Lower leg skin (tissue), 4 donors: ENCODE data around the gene AP5S1. TPM values are rescaled to one million over a fixed set of nuclear protein-coding genes. Genes with fewer than 3 reads are reported as not detected.

Experiments
- DNase-seq, 2 donors: peaks; one replicate each; pipeline ENCODE4 v3.0.0-alpha.2; 2019; ENCODE audit warnings: low spot score in 2 of 2
- H3K4me3 ChIP-seq: fragments of 200-600 bp; sonication (generic); 2 replicates; pipeline ENCODE4 v1.5.1; 2017; ENCODE audit warnings: mild to moderate bottlenecking, low read depth; ENCODE audit not compliant: poor library complexity, severe bottlenecking
- POLR2A ChIP-seq, 2 donors: fragments of 450-650 bp; IDR thresholded peaks; one replicate each; pipeline ENCODE4 v1.6.1; 2016 to 2017; ENCODE audit warnings: antibody characterized with exemption in 2 of 2, mild to moderate bottlenecking in 1 of 2, moderate library complexity in 1 of 2
- WGBS, 2 donors: methylation state at CpG; one replicate each; pipeline ENCODE4 v1.1.5; 2018; 5-methylcytosine and 5-hydroxymethylcytosine counted together
- intact Hi-C: fragments of 100-400 bp; cut with DNase I; formaldehyde crosslinking; loops from one replicate; pipeline ENCODE4 v1.15.0; 2023; ENCODE audit warnings: low total_unique reads
- total RNA-seq, 4 donors: library from RNA; depleted of rRNA; stranded (reverse); fragments of >200 nt; gene quantifications; one replicate each; pipeline ENCODE4 v1.1.0, GENCODE V29; 2016
- TF ChIP-seq, protein P1 (sequence below), 3 donors: fragments of 450-650 bp; IDR thresholded peaks; one replicate each; pipeline ENCODE4 v1.5.1; 2016; ENCODE audit warnings: antibody characterized with exemption in 3 of 3, mild to moderate bottlenecking in 3 of 3, moderate library complexity in 2 of 3

AP5S1 gene
- total RNA-seq, 4 donors from 2014 or later, result 7.7 to 16.8 (median 10.5) TPM

DNA sequence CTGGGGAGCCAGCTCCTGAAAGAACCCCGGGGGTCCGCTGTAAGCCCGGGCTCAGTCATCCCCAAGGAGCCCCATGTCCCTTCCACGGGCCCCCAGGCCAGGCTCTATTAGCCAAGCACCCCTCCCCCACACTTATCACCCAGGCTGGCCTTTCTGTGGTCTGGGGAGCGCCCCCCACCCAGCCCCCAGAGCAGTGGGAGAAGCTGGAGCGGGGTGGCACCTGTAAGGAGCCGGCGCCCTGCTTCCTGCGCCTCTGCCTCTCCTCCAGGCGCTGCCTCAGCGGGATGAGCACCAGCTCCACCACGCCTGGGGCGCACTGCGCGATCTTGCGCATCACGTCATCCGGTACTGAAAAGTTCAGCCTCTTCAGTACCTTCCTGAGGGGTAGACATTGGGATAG lies 41.4 kb upstream of the AP5S1 start:
- TF ChIP-seq, protein P1, sequence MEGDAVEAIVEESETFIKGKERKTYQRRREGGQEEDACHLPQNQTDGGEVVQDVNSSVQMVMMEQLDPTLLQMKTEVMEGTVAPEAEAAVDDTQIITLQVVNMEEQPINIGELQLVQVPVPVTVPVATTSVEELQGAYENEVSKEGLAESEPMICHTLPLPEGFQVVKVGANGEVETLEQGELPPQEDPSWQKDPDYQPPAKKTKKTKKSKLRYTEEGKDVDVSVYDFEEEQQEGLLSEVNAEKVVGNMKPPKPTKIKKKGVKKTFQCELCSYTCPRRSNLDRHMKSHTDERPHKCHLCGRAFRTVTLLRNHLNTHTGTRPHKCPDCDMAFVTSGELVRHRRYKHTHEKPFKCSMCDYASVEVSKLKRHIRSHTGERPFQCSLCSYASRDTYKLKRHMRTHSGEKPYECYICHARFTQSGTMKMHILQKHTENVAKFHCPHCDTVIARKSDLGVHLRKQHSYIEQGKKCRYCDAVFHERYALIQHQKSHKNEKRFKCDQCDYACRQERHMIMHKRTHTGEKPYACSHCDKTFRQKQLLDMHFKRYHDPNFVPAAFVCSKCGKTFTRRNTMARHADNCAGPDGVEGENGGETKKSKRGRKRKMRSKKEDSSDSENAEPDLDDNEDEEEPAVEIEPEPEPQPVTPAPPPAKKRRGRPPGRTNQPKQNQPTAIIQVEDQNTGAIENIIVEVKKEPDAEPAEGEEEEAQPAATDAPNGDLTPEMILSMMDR (IDR thresholded peaks at IDR 0.05), result no peak
- no peak for TF ChIP-seq POLR2A (IDR thresholded peaks at IDR 0.05)
- no peak overlapping the region for H3K4me3 ChIP-seq
- 39 to 69% methylated on average over 16 to 17 of the region's 18 CpGs for WGBS, 2 donors
- no peak for DNase-seq
- intact Hi-C loops, result no loop called here

DNA sequence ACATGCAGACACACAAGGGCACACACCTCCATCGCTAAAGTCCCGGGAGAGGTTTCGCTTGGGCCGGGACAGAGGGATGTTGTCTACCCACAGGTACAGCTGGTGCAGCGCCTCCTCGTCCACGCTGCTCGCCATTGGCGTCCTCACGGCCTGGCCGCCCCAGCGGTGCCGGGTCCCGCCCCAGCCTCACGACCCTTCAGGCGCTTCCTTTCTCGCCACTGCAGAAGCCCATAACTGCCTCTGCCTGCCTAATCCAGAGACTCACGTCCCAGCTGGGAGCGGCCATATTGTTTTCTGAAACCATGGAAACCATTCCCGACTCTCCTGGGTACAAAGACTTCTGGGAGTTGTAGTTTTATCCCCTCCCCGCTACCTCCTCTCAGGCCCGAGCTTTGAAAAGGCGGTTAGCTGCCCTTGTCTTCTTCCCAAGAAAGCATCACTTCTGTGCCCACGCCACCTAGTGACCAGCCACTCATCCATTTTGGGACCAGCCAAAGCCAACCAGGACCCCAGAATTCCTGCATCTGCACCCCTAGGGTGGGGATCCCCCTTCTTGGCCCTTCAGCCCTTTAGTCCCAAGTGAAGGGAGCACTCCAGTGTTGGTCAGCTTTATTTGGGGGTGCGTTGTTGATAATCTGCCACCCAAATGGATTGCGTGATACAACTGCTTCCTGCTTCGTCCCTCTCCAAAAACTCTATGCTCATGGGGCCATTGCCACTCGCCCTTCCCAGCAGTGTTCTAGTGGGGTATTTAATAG lies 39.0 kb upstream of the AP5S1 start, which contains the start of gene SPEF1:
Gene SPEF1 (minus strand): TSS at position 296 of the 758 bp plus-strand sequence. CDS start 161 bp downstream, at position 135.
- H3K4me3 ChIP-seq, result no peak within 1 kb of the TSS
- intact Hi-C loops, result no loop called here
- 17 to 36% methylated on average over 13 to 25 of the region's 28 CpGs for WGBS, 2 donors
- TF ChIP-seq, protein P1 (IDR thresholded peaks at IDR 0.05), result no peak
- TF ChIP-seq POLR2A (IDR thresholded peaks at IDR 0.05), result no peak
- DNase-seq, result peak; percentile 89 to 92

DNA sequence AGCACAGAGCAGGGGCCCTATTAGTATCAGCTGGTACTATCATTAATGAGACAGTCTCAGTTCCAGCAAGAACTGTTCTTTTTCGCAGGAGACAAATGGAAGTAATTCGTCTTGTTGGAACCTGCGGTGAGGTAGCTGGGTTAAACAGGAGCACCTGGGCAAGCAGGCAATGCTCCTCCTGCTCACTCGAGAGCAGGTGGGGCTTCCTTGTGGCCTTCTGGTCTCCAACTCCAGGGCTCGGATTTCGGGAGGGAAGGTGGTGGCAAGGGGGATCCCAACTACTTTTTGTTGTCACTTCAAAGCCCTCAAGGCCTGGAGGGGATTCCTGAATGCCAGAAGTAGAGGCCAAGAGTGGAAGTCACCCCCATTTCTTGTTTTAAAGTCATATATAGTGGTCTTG lies 37.8 kb upstream of the AP5S1 start:
- 48 to 64% methylated on average over 6 of the region's 6 CpGs for WGBS, 2 donors
- no peak for TF ChIP-seq POLR2A (IDR thresholded peaks at IDR 0.05)
- TF ChIP-seq, protein P1 (IDR thresholded peaks at IDR 0.05), result no peak
- H3K4me3 ChIP-seq, result no peak overlapping the region
- intact Hi-C loops, result no loop called here
- no peak for DNase-seq

DNA sequence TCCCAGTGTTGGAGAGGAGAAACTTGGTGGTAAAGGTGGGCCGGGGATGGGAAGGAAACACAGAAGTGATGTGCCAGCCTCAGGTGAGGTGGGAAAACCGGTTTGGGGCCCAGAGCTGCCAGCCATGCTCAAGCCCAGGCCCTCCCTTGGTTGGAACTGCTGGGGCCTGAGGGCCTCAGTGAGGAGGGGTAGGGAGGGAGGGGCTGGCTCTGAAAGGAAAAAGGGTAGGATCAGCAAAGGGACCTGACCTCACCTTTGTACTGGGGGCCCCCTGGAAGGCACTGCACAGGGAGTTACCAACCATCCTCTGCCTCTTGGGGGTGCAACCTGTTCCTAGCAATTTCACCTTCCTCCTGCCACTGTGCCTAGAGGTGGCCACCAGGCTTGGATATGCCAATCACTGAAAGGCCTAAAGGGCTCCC lies 37.3 kb upstream of the AP5S1 start:
- 41 to 56% methylated on average over 2 of the region's 2 CpGs for WGBS, 2 donors

DNA sequence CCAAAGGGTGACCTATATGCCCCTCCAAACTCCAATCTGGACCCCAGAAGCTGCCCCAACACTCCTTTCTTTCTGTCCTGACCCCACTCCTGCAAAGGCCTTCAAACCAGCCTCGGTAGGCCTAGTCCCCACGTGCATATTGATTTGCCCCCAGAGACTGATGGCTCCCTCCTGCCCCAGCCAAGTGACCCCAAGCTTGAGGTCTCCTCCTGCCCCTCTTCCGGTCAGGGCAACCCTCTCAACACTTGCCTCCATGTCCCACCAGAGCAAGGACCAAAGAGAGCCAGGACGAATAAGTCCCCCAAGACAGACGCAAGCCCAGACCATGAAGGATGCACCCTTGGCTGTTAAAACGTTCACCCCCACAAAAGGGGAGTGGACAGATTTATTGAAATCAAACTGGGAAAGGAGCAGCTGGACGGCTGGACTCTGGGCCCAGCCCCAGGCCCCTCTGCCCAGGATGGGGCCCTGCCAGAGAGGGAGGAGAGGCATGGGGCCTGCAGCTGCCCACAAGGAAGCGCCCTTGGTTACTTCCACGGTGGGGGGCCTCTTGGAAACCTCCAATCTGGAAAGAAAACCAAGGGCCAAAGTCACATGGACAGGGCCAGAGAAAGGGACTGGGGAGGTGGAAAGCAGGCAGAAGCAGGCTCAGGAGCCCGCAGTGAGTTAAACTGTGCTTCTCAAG lies 36.7 kb upstream of the AP5S1 start:
- no peak for TF ChIP-seq POLR2A (IDR thresholded peaks at IDR 0.05)
- TF ChIP-seq, protein P1 (IDR thresholded peaks at IDR 0.05), result no peak
- intact Hi-C loops, result no loop called here
- H3K4me3 ChIP-seq, result no peak overlapping the region
- WGBS, 2 donors, result 58 to 62% methylated on average over 10 of the region's 10 CpGs
- no peak for DNase-seq

More for the DNA sequence above, 37.3 kb upstream of the AP5S1 start:
- H3K4me3 ChIP-seq, result no peak overlapping the region
- intact Hi-C loops, result no loop called here
- TF ChIP-seq, protein P1 (IDR thresholded peaks at IDR 0.05), result no peak
- no peak for TF ChIP-seq POLR2A (IDR thresholded peaks at IDR 0.05)
- no peak for DNase-seq
